ENCODE data around the gene TIAM1. TPM values are rescaled to one million over a fixed set of nuclear protein-coding genes. Genes with fewer than 3 reads are reported as not detected.

TIAM1 gene
- total RNA-seq, 1 experiment from 2014 or later = 3.7 TPM

DNA sequence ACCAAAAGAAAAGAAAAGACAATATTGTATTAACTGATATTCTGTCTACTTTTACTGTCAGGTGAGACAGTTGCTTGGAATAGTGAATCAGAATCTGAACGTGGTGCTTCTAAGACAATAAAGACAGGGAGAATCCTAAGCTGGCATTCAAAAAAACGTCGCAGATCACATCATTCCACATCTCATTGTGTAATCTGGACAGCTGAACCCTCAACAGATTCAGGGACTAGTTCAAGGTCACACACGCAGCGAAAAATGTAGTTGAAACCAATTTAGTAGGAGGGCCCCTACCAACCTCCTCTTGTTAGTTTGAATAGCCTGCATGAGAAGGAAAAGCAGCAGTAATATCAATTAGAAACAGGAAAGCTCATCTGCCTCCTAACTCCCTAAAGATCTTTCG is 259.4 kb downstream of the TIAM1 start:
- no peak overlapping the region for H3K27ac ChIP-seq (ENCODE audit: low read length)
- CTCF ChIA-PET = no interaction called here
- H3K4me1 ChIP-seq (ENCODE audit: control insufficient read depth, insufficient read depth, low read length) = no peaks in the 10 kb centered on the region

GRCh38 chr21:31078796-31079195 is 265.3 kb downstream of the TIAM1 start:
- ChIA-PET CTCF (no interaction called here), POLR2A (no interaction called here)
- no peak overlapping the region for H3K4me3 ChIP-seq (ENCODE audit: low read depth in 2 of 2, low read length in 2 of 2)
- ATAC-seq (no peak), DNase-seq (ENCODE audit: low read depth, low spot score) (no peak)
- intact Hi-C loops (cut with micrococcal nuclease; ENCODE audit: unreplicated experiment) (no loop called here), in situ Hi-C loops (cut with HindIII; ENCODE audit: low pct_unique_long_range_greater_than_20kb, low sequenced_read_pairs) (no loop called here)
- no peak overlapping the region for H3K27ac ChIP-seq (ENCODE audit: low read length)
- no TSS peak for BruUV-seq (replicated peaks)
- no peaks in the 10 kb centered on the region for H3K9me3 ChIP-seq (ENCODE audit: control insufficient read depth, insufficient read depth, low read depth, low read length)
- TF ChIP-seq, protein P1, sequence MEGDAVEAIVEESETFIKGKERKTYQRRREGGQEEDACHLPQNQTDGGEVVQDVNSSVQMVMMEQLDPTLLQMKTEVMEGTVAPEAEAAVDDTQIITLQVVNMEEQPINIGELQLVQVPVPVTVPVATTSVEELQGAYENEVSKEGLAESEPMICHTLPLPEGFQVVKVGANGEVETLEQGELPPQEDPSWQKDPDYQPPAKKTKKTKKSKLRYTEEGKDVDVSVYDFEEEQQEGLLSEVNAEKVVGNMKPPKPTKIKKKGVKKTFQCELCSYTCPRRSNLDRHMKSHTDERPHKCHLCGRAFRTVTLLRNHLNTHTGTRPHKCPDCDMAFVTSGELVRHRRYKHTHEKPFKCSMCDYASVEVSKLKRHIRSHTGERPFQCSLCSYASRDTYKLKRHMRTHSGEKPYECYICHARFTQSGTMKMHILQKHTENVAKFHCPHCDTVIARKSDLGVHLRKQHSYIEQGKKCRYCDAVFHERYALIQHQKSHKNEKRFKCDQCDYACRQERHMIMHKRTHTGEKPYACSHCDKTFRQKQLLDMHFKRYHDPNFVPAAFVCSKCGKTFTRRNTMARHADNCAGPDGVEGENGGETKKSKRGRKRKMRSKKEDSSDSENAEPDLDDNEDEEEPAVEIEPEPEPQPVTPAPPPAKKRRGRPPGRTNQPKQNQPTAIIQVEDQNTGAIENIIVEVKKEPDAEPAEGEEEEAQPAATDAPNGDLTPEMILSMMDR (IDR thresholded peaks at IDR 0.05) = no peak
- TF ChIP-seq POLR2AphosphoS5 (IDR thresholded peaks at IDR 0.05; ENCODE audit: low read depth, low read length) (no peak), REST (IDR thresholded peaks at IDR 0.05; ENCODE audit: insufficient read depth in 1 of 2, low read depth in 2 of 2, low read length in 1 of 2) (no peak), TCF7L2 (IDR thresholded peaks at IDR 0.05; ENCODE audit: low read depth, low read length) (no peak), SIN3A (IDR thresholded peaks at IDR 0.05; ENCODE audit: borderline replicate concordance, insufficient read depth, low read depth, low read length) (no peak)
- no peaks in the 10 kb centered on the region for H3K4me1 ChIP-seq (ENCODE audit: control insufficient read depth, insufficient read depth, low read length)
- H3K27me3 ChIP-seq (ENCODE audit: control insufficient read depth, insufficient read depth, low read length) = no peaks in the 10 kb centered on the region
- no peaks in the 10 kb centered on the region for H3K36me3 ChIP-seq (ENCODE audit: control insufficient read depth, insufficient read depth, low read length)

More for the DNA sequence above, 259.4 kb downstream of the TIAM1 start:
- H3K36me3 ChIP-seq (ENCODE audit: control insufficient read depth, insufficient read depth, low read length) = no peaks in the 10 kb centered on the region
- ATAC-seq = no peak
- no peaks in the 10 kb centered on the region for H3K9me3 ChIP-seq (ENCODE audit: control insufficient read depth, insufficient read depth, low read depth, low read length)
- H3K27me3 ChIP-seq (ENCODE audit: control insufficient read depth, insufficient read depth, low read length) = no peaks in the 10 kb centered on the region
- POLR2A ChIA-PET = interaction anchor here (0.6 kb wide), 1 partner anchor 21 kb away, joined by 3 read pairs; no protein-coding TSS in a partner anchor
- no peak for DNase-seq (ENCODE audit: low read depth, low spot score)
- intact Hi-C loops (cut with micrococcal nuclease; ENCODE audit: unreplicated experiment) (no loop called here), in situ Hi-C loops (cut with HindIII; ENCODE audit: low pct_unique_long_range_greater_than_20kb, low sequenced_read_pairs) (no loop called here)
- H3K4me3 ChIP-seq (ENCODE audit: low read depth in 2 of 2, low read length in 2 of 2) = no peak overlapping the region
- TF ChIP-seq TCF7L2 (IDR thresholded peaks at IDR 0.05; ENCODE audit: low read depth, low read length) (no peak), SIN3A (IDR thresholded peaks at IDR 0.05; ENCODE audit: borderline replicate concordance, insufficient read depth, low read depth, low read length) (no peak), POLR2AphosphoS5 (IDR thresholded peaks at IDR 0.05; ENCODE audit: low read depth, low read length) (no peak), REST (IDR thresholded peaks at IDR 0.05; ENCODE audit: insufficient read depth in 1 of 2, low read depth in 2 of 2, low read length in 1 of 2) (no peak)
- TF ChIP-seq, protein P1 (IDR thresholded peaks at IDR 0.05) = no peak
- no TSS peak for BruUV-seq (replicated peaks)
